ENCODE results near the gene DUSP2.

DNA sequence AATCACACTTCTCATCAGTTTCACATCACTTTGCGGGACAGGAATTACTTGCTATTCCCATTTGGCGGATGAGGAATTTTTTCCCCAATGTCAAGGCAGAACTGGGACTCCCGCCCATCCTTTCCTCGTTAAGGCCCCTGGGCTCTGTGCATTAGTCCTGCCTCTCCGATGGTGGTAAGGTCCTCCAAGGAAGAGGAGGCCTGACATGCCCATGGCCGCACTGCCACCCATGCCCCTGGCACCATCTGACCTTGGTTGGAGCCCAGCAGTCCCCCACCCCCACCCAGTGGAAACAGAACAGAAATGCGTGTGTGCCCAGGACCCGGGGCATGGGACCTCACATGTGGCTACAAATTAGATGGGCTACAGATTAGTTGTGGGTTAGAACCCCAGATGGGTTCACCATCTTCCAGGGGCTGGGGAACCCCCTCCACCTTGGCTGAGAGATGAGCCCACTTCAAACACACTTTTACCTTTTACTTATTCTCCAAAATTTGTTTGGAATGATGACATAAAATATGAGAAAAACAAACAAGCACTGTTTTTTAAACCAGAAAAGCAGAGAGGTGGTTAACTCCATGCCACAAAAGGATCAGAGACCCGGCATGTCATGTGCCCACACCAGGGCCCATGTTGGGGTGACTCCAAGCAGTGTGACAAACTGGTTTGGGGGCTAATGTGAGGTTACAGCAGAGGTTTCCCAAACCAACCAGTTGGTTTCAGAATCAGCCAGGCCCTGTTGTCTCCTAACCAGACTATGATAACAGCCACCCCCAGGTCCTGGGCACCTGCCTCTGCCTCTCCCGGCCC lies 11.0 kb upstream of the DUSP2 start:
- TF ChIP-seq, protein P1, sequence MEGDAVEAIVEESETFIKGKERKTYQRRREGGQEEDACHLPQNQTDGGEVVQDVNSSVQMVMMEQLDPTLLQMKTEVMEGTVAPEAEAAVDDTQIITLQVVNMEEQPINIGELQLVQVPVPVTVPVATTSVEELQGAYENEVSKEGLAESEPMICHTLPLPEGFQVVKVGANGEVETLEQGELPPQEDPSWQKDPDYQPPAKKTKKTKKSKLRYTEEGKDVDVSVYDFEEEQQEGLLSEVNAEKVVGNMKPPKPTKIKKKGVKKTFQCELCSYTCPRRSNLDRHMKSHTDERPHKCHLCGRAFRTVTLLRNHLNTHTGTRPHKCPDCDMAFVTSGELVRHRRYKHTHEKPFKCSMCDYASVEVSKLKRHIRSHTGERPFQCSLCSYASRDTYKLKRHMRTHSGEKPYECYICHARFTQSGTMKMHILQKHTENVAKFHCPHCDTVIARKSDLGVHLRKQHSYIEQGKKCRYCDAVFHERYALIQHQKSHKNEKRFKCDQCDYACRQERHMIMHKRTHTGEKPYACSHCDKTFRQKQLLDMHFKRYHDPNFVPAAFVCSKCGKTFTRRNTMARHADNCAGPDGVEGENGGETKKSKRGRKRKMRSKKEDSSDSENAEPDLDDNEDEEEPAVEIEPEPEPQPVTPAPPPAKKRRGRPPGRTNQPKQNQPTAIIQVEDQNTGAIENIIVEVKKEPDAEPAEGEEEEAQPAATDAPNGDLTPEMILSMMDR (IDR thresholded peaks at IDR 0.05), result no peak
- no peak for TF ChIP-seq POLR2A (IDR thresholded peaks at IDR 0.05)
